K562 (cell line): Measurements from ENCODE around the gene WRAP53. TPM values are rescaled to one million over a fixed set of nuclear protein-coding genes. Genes with fewer than 3 reads are reported as not detected.

ENCODE experiments used
- ADNP ChIP-seq: fragments of 200-800 bp; sonication (Bioruptor generic); IDR thresholded peaks from 2 replicates; pipeline ENCODE4 v1.6.1; 2016; ENCODE audit warnings: missing genetic modification characterization, missing compliant biosample characterization
- BRCA1 ChIP-seq, 2 experiments: fragments of 450-650 bp in 1 of 2; sonication (generic) in 1 of 2; formaldehyde crosslinking in 1 of 2; IDR thresholded peaks; 2 replicates each; pipeline versions ENCODE4 v1.5.0 to v1.6.1; 2017 to 2020; ENCODE audit warnings: mild to moderate bottlenecking in 1 of 2, missing genetic modification reagents in 1 of 2
- C11orf30 ChIP-seq: fragments of 450-650 bp; IDR thresholded peaks from 2 replicates; pipeline ENCODE4 v1.6.1; 2016; ENCODE audit warnings: low read depth, mild to moderate bottlenecking
- CEBPG ChIP-seq, 3 experiments: fragments of 200-800 bp in 1 of 3; sonication (Bioruptor generic) in 1 of 3; sonication (generic) in 1 of 3; formaldehyde crosslinking in 1 of 3; IDR thresholded peaks in 2 of 3; conservative IDR thresholded peaks in 1 of 3; 2 replicates each; pipeline versions ENCODE4 v1.6.1 to v1.8.0; 2016 to 2022; ENCODE audit warnings: missing compliant biosample characterization in 2 of 3, missing genetic modification characterization in 2 of 3, mild to moderate bottlenecking in 1 of 3, missing genetic modification reagents in 1 of 3
- CREB3 ChIP-seq: fragments of 450-650 bp; conservative IDR thresholded peaks from 2 replicates; pipeline ENCODE4 v1.6.1; 2016; ENCODE audit warnings: missing genetic modification characterization, low read depth, mild to moderate bottlenecking, missing compliant biosample characterization, moderate library complexity
- DLX4 ChIP-seq: fragments of 250-450 bp; sonication (Bioruptor Pico); IDR thresholded peaks from 2 replicates; pipeline ENCODE4 v1.6.1; 2021; ENCODE audit warnings: mild to moderate bottlenecking
- E2F6 ChIP-seq, 2 experiments: IDR thresholded peaks; 2 replicates each; pipeline ENCODE4 v1.6.1; 2011; ENCODE audit warnings: borderline replicate concordance in 1 of 2, control low read depth in 1 of 2, low read depth in 1 of 2, low read length in 1 of 2, mild to moderate bottlenecking in 1 of 2, mixed read lengths in 1 of 2, moderate library complexity in 1 of 2; ENCODE audit not compliant: insufficient read depth in 1 of 2, insufficient read length in 1 of 2, poor library complexity in 1 of 2, severe bottlenecking in 1 of 2; ENCODE audit errors: extremely low read depth in 1 of 2
- HCFC1 ChIP-seq: IDR thresholded peaks from 2 replicates; pipeline ENCODE4 v1.6.1; 2012; ENCODE audit warnings: low read depth, low read length, improper control_type of control experiment
- HNRNPH1 ChIP-seq: fragments of 200-400 bp; formaldehyde crosslinking; optimal IDR thresholded peaks from 2 replicates; pipeline ENCODE3; 2017; ENCODE audit warnings: low read depth, mild to moderate bottlenecking, low read length, moderate library complexity
- L3MBTL2 ChIP-seq: fragments of 450-650 bp; IDR thresholded peaks from 2 replicates; pipeline ENCODE4 v1.6.1; 2016; ENCODE audit warnings: mild to moderate bottlenecking, moderate library complexity
- MAFG ChIP-seq: fragments of 450-650 bp; conservative IDR thresholded peaks from 2 replicates; pipeline ENCODE4 v1.6.1; 2016; ENCODE audit warnings: missing genetic modification characterization, missing compliant biosample characterization
- MAZ ChIP-seq, 2 experiments: fragments of 450-650 bp in 1 of 2; sonication (generic) in 1 of 2; formaldehyde crosslinking; IDR thresholded peaks in 1 of 2; conservative IDR thresholded peaks in 1 of 2; 2 replicates each; pipeline versions ENCODE4 v1.4.0 to v1.5.0; 2020; ENCODE audit warnings: mild to moderate bottlenecking in 1 of 2, missing genetic modification reagents in 1 of 2
- MIER1 ChIP-seq: fragments of 450-650 bp; IDR thresholded peaks from 2 replicates; pipeline ENCODE4 v1.6.1; 2016; ENCODE audit warnings: antibody characterized with exemption, mild to moderate bottlenecking, low read depth
- MLX ChIP-seq, 2 experiments: fragments of 450-650 bp in 1 of 2; sonication (generic) in 1 of 2; formaldehyde crosslinking; conservative IDR thresholded peaks; 2 replicates each; pipeline versions ENCODE4 v1.4.0 to v1.8.1; 2020 to 2022; ENCODE audit warnings: mild to moderate bottlenecking in 1 of 2, missing genetic modification reagents in 1 of 2
- PPARD ChIP-seq: fragments of 250-450 bp; sonication (Bioruptor Pico); IDR thresholded peaks from 2 replicates; pipeline ENCODE4 v1.8.0; 2022; ENCODE audit warnings: inconsistent platforms, mild to moderate bottlenecking, moderate library complexity
- RBM17 ChIP-seq: fragments of 200-400 bp; formaldehyde crosslinking; IDR thresholded peaks from 2 replicates; pipeline ENCODE4 v1.6.1; 2017; ENCODE audit warnings: low read depth, mild to moderate bottlenecking, low read length, borderline replicate concordance
- RHOXF2B ChIP-seq: fragments of 250-450 bp; sonication (Bioruptor Pico); conservative IDR thresholded peaks from 2 replicates; pipeline ENCODE4 v1.5.1; 2021
- TOE1 ChIP-seq, 2 experiments: fragments of 450-650 bp in 1 of 2; sonication (generic) in 1 of 2; formaldehyde crosslinking in 1 of 2; IDR thresholded peaks; 2 replicates each; pipeline versions ENCODE4 v1.7.1 to v1.8.0; 2016 to 2022; ENCODE audit warnings: borderline replicate concordance in 2 of 2, mild to moderate bottlenecking in 2 of 2, antibody characterized with exemption in 1 of 2, inconsistent platforms in 1 of 2, low read depth in 1 of 2, missing genetic modification reagents in 1 of 2, moderate library complexity in 1 of 2
- ZBTB43 ChIP-seq: sonication (generic); formaldehyde crosslinking; IDR thresholded peaks from 2 replicates; pipeline ENCODE4 v1.8.0; 2023; ENCODE audit warnings: mild to moderate bottlenecking, missing genetic modification reagents
- ZNF12 ChIP-seq: sonication (generic); formaldehyde crosslinking; IDR thresholded peaks from 2 replicates; pipeline ENCODE4 v1.4.0; 2020; ENCODE audit warnings: mild to moderate bottlenecking, missing genetic modification reagents
- ZNF133 ChIP-seq: fragments of 250-450 bp; sonication (Bioruptor Pico); IDR thresholded peaks from 2 replicates; pipeline ENCODE4 v1.4.0; 2020; ENCODE audit warnings: mild to moderate bottlenecking
- polyA plus RNA-seq, 8 experiments: library from polyadenylated mRNA; depleted of rRNA in 4 of 8; stranded (reverse) in 5 of 8; unstranded in 3 of 8; fragments of >200 nt; fragmentation: Nextera tagmentation in 2 of 8; fragmentation: Illumina TruSeq in 1 of 8; extraction: Ambion mirVana in 2 of 8; extraction: Trizol in 1 of 8; gene quantifications; 2 replicates each; pipeline versions ENCODE4 v1.2.1 to v1.2.3, GENCODE V29; 2011 to 2014; ENCODE audit warnings: inconsistent platforms in 1 of 8, missing spikeins in 1 of 8
- total RNA-seq, 7 experiments: library from RNA; depleted of rRNA in 6 of 7; stranded (reverse); fragments of >200 nt in 6 of 7; fragmentation: Illumina TruSeq in 2 of 7; extraction: Trizol in 2 of 7; gene quantifications; 2 replicates each; pipeline versions ENCODE4 v1.2.1 to v1.2.3, GENCODE V29; 2011 to 2021; ENCODE audit warnings: low replicate concordance in 1 of 7

The WRAP53 gene
- total and polyA plus RNA-seq, 9 of the 15 experiments (the other 6 are each of a cell fraction or from before 2014, with no cell fraction given), result 0.72 to 18.2 (median 13.4) TPM

DNA sequence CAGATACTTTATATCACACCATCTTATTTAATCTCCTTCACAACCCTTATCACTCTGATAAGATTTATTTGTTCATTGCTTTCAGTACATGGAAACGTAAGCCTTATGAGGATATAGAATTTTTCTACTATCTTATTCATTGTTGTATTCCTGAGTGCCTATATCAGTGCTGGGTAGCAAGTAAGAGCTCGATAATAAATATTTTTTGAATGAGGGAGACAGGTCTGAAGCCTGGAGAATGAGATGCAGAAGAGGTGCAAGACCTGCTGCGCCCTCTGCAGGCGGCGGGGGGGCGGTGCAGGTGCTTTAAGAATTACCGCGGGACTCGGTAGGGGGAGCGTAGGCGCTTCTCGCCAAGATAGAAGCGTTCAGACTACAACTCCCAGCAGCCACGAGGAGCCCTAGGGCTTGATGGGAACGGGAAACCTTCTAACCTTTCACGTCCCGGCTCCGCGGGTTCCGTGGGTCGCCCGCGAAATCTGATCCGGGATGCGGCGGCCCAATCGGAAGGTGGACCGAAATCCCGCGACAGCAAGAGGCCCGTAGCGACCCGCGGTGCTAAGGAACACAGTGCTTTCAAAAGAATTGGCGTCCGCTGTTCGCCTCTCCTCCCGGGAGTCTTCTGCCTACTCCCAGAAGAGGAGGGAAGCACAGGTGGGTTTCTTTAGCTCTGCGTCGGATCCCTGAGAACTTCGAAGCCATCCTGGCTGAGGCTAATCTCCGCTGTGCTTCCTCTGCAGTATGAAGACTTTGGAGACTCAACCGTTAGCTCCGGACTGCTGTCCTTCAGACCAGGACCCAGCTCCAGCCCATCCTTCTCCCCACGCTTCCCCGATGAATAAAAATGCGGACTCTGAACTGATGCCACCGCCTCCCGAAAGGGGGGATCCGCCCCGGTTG, at the start of gene WRAP53 (continued):
- TF ChIP-seq ZBTB43 (CRISPR knock-in tag) (no peak), L3MBTL2 (peak; percentile 65), DLX4 (no peak), CEBPG (CRISPR knock-in tag; IDR thresholded peaks at IDR 0.05) (no peak), CEBPG (tag; conservative IDR thresholded peaks at IDR 0.05 in 1 of 2, IDR thresholded peaks at IDR 0.05 in 1 of 2) (no peak), TOE1 (IDR thresholded peaks at IDR 0.05; ENCODE audit: borderline replicate concordance) (no peak), TOE1 (CRISPR knock-in tag; IDR thresholded peaks at IDR 0.05; ENCODE audit: borderline replicate concordance, low read depth) (no peak), HNRNPH1 (no peak), PPARD (CRISPR knock-in tag) (no peak), BRCA1 (IDR thresholded peaks at IDR 0.05) (no peak), BRCA1 (CRISPR knock-in tag; IDR thresholded peaks at IDR 0.05) (no peak), ZNF133 (CRISPR knock-in tag) (no peak), MAZ (CRISPR knock-in tag; conservative IDR thresholded peaks at IDR 0.05 in 1 of 2, IDR thresholded peaks at IDR 0.05 in 1 of 2) (no peak), RBM17 (no peak), ZNF12 (CRISPR knock-in tag) (no peak), CREB3 (no peak), MIER1 (no peak), HCFC1 (peak; percentile 95), MAFG (no peak), RHOXF2B (CRISPR knock-in tag) (no peak), C11orf30 (no peak), ADNP (tag) (no peak), MLX (CRISPR knock-in tag; conservative IDR thresholded peaks at IDR 0.05) (no peak), E2F6 (IDR thresholded peaks at IDR 0.05; ENCODE audit: borderline replicate concordance in 1 of 2, extremely low read depth in 1 of 2, insufficient read depth in 1 of 2, insufficient read length in 1 of 2, low read depth in 1 of 2, low read length in 1 of 2, poor library complexity in 1 of 2, severe bottlenecking in 1 of 2) (peak in 1 of 2 experiments; percentile 14)
